Stimulated activated CD4-positive, alpha-beta T cell treated with anti-CD3 and anti-CD28 coated beads, Interleukin-15, amount 100 ng/mL, for 48 hours (primary cell): ENCODE measurements around the gene KIF23.

ENCODE experiments used
- DNase-seq, 2 donors: peaks; one replicate each; pipeline ENCODE4 v3.0.0-alpha.2; 2020; ENCODE audit warnings: low read depth in 2 of 2

The KIF23 gene

DNA sequence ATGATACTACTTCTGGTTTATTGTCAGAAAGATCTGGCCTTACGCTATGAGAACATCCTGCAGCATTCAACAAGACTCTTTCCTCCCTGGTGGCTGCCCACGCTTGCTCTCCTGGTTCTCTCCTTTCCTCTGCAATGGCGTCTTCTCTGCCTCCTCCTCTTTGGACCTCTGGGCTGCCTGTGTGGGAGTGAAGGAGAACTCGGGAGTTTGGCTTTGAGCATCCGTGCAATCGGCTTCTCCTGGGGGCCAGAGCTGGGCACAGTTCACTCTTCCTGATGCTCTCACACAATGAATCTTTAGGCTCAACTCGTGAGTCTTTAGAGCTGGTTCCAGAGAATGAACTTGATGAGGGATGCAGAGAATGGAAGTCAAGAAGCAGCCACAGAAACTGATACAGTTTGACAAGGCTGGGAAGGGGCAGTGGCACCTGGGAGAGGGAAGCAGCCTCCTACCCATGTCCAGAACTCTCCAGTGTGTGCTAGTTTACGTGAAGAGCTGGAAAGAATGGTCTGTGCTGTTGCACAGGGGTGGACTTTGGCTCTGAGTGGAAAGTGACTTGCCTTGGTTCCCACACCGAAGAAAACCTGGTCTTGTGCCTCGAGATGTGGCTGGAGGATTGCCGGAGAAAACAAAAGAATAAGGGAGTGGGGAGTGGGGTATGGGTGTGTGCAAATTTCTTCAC lies 76.3 kb downstream of the KIF23 start:
- no peak for DNase-seq

DNA sequence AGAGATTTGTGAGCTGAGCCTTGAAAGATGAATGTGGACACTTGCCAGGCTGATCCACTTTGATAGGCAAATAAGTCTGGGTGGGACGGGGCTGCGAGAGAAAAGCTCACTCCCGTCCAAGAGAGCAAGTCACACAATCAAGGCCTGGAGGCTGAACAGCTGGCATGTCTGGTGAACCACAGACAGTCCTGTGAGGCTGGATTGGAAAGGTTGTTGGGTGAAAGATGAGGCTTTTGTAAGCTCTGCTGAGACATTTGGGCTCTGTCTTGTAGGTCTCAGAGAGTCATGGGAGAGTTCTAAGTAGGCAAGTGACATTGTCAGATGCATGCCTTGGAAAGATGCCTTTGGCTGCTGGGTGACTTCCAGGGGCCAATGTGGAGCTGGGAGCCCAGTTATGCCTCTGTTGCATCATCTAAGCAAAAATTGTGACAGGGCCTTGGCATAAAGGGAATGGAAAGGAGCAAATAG lies 76.9 kb downstream of the KIF23 start:
- no peak for DNase-seq

DNA sequence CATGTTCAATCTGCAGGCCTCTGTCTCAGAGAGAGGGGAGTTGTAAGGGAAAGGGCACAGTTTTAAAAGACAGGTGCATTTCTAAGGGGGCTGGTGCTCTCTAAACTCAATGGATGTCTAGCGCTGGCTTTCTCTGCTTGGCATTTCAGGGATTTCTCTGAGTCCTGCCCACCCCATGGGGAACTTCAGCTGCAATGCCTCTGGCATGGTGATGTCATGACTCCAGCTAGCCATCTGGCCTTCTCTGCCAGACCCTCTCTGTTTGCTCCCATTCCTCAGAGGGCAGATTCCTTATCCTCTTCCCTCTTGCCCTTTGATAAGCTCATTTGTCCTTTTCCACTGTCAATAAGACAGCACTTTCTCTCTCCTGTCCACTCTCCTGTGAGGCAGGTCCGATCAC lies 79.3 kb downstream of the KIF23 start:
- DNase-seq, result no peak

DNA sequence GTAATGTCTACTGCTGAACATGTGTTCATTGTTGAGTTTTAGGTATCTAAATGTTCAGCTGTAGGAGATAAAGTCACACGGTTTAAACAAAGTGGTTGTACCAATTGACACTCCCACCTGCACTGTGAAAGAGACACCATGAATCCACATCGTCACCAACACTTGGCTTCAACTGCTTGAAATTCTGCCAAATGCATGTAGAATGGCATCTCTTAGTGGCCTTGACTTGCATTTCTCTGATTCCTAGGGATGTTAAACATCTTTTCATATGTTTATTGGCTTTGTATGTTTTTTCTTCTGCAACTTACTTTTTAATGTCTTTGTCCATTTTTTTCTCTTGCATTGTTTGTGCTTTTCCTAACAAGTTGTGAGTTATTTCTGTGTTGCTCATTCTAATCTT lies 81.9 kb downstream of the KIF23 start:
- DNase-seq, result no peak

DNA sequence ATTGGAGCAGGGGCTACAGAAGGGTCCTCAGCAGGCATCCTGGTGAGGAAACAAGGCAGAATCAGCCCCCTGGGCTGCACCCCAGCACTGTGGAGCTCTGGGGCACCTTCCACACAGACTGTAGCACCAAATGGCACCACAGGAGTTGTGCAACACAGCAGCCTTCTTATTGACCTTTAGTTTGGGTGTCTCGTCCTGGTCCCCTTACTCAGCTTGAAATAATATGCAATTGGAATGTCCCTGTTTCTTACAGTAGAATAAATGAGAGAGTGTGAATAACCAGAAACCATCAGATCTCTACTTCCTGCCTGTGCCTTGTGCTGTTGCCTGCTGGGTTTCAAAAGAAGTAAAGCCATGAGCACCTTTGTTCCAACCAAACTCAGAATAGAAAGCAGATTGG lies 82.9 kb downstream of the KIF23 start:
- DNase-seq, result no peak

DNA sequence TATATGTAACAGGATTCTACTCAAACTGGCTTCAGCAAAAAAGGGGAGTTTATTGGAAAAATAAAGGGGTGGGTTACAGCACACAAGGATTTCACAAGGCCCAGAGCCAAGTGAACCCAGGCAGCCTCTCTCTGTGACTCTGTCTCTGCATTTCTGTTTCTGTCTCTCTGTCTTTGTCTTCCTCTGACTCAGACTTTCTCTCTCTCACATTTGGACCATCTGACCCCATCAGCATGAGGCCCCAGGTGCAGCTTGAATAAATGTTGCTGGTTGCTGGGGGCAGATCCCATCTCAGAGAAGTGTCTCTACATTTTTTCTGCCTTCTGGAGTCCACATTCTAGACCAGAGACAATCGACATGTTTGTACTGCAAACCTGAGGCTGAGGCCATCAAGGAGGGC lies 83.5 kb downstream of the KIF23 start:
- DNase-seq, result no peak
